Activated CD4-positive, CD25-positive, alpha-beta regulatory T cell treated with anti-CD3 and anti-CD28 coated beads, Interleukin-2, amount 50 U/mL, for 72 hours (primary cell): Measurements from ENCODE around the gene SHROOM3.
"Not testable (repeated sequence)": the region's sequence is repeated elsewhere in the genome, so short reads cannot be mapped to it uniquely, and the experiment has no call there.

Experiments used
- DNase-seq: peaks from one replicate; pipeline ENCODE4 v3.0.0; 2021

SHROOM3 gene

DNA sequence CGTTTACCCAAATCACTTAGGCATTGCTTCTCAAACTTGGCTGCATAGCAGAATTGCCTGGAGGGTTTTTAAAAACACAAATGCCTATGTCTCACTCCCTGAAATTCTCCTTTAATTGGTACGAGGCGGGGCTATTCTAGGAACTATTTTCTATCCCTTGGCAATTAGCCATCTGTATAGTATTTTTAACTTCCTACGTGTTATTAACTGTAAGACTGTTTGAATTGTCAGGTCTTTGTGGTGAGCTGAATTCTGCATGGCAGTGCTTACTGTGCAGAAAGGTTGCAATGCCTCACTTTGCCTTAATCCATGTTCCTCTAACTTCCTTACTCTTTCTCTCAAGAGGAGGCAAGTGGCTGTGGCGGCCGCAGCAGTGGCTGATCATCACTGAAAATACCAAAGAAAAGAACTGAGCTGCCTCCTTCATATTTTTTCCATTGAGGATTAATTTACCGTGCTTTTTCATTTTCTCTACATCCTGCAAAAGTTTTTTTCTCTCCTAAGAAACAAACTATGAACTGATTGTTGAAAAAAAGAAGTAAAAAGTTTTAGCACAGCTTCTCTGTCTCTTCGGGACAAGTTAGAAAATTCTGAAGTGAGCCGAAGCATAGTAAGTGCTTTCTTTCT lies at the start of gene SHROOM3:
TSS of gene SHROOM3 (plus strand) at position 329 of the 627 bp plus-strand sequence. CDS start 824 bp downstream, outside the sequence.
- no peak for DNase-seq

DNA sequence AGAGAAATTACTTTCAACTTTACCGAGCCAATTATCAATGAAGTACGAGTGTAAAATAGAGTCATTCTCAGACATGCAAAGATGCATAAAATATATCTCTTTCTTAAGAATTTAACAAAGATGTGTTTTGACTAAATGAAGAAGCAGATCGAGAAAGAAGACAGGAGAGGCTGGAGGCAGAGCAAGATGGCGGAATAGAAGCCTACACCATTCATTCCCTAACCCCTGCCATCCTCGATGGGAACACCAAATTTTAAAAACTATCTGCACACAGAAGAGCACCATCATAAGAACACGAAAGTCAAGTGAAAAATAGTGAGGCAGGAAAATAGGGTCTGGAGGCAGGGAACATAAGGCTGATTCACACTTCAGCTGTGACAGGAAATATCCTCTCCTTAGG lies 49.1 kb upstream of the SHROOM3 start:
- no peak for DNase-seq

DNA sequence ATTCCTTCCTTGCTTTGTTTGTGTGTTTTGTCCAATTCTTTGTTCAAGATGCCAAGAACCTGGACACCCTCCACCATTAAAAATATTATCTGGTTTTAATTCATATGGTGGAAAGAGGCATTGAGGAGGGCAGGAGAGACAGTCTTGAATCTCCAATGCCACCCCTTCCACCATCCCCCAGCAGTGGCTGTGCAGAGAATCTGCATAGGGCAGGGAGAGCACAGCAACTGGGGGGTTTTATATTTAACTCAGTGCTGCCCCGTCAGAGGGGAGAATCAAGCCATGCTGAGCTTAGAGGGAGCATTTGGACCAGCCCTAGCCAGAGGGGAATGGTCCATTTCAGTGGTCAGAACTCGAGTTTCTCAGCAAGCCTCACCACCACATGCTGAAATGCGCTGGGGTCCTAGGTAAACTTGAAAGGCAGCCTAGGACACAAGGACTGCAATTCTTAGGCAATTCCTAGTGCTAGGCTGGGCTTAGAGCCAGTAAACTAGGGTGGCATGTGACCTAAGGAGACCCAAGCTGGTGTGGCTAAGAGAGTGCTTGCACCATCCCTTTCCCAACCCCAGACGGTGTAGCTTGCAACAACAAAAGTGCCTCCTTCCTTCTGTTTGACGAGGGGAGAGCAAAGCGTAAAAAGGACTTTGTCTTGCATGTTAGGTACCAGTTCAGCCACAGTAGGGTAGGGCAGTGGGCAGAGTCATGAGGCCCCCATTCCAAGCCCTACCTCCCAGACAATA lies 48.3 kb upstream of the SHROOM3 start:
- DNase-seq, result no peak

DNA sequence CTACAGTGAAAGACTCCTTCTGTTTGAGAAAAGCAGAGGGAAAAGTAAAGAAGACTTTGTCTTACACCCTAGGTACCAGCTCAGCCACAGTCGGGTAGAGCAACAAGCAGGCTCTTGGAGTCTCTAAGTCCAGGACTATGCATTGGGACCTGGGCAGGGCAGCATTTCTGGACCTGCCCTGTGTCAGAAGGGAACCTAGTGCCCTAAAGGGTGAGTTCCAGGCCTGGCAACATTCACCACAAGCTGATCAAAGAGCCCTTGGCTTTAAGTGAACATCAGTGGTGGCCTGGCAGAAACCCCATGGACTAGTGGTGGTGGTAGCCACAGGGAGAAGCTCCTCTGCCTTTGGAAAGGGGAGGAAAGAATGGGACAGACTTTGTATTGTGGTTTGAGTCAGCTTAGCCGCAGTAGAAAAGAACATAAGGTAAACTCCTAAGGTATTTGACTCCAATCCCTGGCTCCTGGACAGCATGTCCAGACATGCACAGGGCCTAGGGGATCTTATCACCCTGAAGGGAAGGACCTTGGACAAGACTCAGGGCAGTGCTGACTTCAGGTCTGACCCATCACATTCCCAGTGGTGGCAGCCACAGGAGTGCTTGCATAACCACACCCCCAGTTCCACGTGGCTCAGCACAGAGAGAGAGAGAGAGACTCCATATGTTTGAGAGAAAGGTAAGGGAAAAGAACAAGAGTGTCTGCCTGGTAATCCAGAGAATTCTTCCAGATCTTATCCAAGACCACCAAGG lies 46.7 kb upstream of the SHROOM3 start:
- DNase-seq, result no peak

DNA sequence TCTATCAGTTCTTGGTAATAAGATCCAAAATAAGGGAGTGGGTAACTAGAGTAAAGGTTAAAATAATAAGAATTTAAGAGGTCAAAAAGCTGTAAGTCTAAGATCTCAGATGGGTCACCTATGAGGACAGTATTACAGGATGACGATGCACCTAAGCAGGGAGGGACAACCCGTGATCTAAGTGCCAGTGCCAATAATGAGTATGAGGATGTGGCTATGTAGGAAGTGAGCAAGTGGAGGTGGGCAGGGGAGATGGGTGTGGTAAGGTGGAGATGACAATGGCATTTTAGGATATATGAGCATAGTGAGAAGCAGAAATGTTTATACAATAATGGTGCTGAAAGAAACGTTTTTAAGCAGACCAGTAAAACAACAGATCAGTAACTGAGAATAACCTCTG lies 33.4 kb upstream of the SHROOM3 start:
- DNase-seq, result no peak

DNA sequence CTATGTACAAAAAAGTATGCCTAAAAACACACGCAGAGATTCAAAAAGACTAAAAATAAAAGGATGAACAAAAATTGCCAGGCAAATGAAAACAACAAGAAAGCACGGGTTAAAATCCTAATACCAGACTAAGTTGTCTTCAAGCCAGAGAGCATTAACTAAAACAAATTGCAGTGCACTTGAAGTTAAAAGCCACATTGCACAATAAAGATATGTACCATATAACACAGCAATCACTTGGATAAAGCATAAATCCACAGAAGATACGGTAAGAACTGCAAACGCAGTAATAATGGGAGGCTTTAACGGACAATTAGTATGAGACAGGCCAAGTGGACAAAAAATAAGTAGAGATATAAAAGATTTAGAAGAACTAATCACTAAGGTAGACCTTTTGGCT lies 28.9 kb upstream of the SHROOM3 start:
- DNase-seq, result no peak

DNA sequence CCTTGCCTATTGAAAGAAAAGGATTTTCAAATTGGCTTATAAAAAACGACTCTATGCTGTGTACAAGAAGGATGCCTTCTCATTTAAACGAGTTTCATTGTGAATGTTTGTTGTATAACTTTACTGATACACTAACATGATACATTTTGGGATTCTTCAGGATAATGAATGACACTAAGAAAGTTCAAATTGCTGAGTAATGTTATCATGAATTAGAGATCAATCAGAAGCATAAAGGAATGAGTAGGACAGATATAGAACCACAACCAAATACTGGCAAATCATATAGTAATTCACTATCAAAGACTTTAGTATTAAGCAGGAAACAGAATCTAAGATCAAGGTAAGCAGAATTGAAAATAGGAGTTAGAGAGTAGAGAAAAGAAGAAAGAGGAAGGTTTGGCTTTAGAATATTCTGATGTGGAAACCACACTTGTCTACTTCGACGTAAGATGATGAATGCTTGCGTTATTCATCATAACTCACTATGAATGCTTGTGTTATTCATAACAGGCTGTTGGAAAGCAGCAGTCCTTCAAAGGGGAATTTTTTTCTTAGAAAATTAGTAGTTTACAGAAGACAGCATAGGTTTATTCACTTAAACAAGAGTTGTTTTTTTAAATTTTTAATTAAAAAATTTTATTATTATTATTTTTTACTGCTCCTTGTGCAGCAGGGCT lies 27.4 kb upstream of the SHROOM3 start:
- no peak for DNase-seq

DNA sequence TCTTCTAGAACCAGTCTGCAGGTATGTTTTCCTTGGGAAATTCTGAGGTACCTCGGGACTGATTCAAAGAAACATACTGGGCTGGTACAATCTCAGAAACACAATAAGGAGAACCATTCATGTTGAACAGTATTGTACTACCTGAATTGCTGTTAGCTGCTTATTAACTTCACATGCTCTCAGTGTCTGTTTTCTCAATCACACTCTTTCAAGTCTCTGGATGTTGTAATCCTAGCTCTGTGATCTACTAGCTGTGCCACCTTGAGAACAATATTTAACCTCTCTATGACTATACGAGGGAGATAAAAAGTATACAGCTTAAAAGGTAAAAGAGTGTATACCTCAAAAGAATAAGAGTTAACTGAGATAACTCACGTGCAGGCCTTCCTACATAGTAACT lies 24.4 kb upstream of the SHROOM3 start:
- DNase-seq, result no peak

DNA sequence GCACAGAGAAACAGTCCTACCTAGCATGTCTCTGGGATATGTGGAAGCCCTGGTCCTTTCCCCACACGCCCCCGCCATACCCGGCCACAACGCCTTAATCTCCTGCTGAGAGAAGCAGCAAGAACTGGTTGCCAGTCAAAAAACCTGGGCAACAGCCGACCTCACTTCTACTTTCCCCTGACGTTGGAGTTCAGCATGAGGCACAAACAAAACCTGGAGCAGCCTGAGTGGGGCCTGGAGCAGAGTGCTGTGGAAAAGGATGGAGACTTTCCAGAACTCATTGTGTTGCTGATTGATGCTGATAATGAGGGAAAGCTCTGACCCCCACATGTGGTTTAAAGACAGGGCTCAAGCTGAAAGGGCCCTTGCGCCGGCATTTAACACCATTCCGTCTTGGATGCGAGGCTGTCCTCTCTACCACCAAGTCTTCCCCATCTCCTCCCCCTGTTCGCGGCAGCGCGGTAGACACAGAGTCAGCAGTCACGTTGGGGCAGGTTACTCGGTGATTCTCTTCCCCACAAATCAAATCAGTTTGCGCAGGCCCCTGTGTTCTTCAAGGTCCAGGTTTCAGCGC lies 14.8 kb upstream of the SHROOM3 start:
- DNase-seq, result no peak

DNA sequence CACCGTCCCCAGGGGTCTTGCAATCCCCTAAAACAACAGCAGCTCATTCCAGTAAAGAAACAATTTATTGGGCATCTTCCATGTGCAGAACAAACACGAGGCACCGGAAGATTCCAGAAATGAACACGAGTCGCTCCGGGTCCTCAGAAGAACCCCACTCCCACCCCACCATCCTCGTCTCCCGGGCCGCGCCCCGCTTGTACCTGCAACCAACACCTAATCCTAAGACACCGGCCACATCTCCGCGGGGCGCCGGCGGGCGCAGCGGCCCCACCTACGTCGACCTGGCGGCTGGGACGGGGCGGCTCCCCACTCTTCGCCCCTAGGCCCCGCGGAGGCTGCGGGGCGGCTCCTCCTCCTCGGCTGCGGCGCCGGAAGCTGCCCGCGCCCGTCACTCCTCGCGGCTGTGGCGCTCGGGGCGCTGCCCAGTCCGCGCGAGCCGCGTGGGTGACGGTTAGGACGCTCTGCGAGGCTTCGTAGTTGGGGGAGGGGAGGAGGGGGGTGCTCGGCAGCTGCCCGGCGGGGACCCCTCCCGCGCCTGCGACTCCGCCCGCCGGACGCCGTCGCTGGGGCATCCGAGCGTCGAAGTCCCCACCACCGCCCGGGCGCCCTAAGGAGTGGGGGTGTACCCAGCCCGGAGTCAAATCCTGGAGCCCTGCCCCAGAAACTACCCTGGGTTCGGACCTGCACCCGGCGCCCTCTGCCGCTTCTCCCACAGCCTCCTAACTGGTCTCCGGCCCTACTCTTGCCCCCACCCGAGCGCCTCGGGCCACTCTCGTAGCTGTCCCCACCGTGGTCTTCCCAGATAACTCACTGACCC lies 14.1 kb upstream of the SHROOM3 start, which contains the start of gene CCDC158:
TSS of gene CCDC158 (minus strand) at position 380 of the 820 bp plus-strand sequence. CDS start 17,934 bp downstream, outside the sequence.
- DNase-seq, result no peak

DNA sequence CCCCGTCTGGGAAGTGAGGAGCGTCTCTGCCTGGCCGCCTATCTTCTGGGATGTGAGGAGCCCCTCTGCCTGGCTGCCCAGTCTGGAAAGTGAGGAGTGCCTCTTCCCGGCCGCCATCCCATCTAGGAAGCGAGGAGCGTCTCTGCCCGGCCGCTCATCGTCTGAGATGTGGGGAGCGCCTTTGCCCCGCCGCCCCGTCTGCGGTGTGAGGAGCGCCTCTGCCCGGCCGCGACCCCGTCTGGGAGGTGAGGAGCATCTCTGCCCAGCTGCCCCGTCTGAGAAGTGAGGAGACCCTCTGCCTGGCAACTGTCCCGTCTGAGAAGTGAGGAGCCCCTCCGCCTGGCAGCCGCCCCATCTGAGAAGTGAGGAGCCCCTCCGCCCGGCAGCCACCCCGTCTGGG lies 11.9 kb upstream of the SHROOM3 start:
- DNase-seq, result not testable (repeated sequence)

DNA sequence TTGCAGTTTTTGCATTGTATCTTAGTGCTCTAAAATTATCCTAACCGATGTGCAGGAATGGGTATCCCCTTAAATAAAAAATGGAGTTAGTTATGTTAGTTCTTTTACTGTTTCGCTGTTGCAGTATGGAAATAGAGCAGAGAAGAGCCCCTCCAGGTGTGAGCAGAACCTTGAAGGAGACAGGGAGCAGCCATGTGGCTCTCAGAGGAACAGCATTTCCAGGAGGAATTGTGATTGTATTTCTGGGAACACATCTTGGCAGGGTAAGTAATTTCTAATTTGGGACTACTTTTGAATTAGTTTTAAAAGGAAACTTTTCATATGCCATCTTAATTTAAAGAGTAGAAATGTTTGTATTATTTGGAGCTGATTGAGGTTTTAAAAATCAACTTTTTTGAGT lies 8.8 kb upstream of the SHROOM3 start:
- DNase-seq, result no peak

DNA sequence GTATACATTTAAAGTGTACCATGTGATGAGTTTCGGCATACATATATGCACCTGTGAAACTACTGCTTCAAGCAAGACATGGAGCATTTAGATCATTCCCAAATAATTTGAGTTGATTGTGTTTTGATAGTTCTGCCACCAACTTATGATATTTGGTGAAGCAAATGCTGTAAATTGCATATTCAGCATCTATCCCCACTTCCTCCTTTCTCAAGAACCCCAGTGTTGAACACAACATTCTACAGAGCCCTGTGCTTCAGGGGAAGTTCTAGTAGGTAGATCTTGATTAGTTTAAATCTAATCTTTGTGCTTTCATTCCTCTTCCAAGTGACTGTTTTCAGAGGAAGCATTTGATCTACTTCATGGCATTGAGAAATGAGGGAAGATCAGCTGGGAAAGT lies 5.4 kb upstream of the SHROOM3 start:
- DNase-seq, result no peak

DNA sequence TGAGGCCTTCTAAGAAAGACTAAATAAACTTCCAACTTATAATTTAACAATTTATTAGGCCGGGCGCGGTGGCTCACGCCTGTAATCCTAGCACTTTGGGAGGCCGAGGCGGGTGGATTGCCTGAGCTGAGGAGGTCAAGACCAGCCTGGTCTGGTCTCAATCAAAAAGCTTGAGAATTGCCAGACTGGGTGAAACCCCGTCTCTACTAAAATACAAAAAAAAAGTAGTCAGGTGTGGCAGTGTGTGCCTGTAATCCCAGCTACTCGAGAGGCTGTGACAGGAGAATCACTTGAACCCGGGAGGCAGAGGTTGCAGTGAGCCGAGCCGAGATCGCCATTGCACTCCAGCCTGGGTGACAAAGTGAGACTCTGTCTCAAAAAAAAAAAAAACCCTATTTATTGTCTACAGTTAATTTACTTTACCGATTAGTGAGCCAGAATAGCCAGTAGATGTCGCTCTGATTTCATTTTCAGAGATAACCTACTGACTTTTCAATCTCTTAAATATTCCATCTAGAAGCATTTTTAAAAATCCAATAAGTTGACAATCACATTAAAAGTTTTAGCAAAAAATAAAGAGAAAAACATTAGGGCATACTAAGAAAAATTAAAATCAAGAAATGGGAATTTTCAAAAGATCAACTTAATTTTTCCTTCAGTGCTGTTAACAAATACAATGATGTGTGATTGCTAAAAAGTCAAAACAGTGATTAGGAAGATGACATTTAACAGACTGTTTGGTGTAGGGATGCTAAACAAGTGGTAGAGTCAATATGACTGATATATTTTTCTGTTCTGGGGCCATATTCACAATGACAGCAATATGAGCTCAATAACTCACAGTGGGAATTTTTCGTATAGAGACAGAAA lies 4.3 kb upstream of the SHROOM3 start:
- DNase-seq, result no peak

DNA sequence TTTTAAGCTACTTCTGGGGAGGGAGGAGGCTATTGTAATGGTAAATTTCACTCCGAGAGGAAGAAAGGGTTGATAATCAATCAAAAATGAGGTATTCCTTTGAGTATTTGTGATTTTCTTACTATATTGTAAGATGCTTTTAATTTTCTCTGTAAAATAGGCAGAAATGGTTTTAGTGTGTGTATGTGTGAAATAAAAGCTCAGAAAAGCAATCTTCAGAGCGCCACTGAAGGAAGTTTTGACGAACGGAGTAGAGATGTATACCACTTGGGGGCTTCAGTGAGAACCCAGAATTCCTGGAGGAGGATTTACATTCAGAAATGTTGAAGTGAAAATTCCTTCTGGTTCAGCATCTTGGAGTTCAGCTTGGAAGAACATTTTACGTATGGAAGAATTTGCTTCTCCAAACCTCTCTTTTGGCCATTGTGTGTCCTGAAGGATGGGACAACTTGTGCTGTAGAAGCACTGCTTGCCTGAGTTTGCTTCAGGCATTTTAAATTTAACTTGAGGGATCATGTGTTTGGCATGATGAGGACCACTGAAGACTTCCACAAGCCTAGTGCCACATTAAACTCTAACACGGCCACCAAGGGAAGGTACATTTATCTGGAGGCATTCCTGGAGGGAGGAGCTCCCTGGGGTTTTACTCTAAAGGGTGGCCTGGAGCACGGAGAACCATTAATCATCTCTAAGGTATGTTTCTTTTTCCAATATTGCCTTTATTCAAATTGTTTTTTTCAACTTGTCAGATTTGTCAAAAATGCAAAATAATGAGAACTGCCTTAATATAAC lies 695 bp downstream of the SHROOM3 start:
- DNase-seq, result no peak

DNA sequence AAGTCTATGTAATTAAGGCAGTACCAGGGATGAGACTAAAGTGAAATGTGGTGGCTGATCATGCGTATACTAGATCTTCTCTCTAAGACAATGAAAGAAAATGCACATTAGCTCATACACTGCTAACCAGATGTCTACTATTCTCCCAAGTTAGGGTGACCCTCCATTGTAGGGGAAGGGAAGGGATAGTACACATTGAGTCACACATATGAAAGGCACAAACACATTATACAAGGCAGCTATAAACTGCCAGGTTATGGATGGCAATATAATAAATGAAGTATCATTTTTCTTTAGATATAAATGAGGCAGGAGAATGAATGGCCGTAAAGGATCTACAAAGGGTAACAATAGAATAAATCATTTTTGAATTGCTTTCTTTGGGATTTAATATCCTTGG lies 4.5 kb downstream of the SHROOM3 start:
- no peak for DNase-seq

DNA sequence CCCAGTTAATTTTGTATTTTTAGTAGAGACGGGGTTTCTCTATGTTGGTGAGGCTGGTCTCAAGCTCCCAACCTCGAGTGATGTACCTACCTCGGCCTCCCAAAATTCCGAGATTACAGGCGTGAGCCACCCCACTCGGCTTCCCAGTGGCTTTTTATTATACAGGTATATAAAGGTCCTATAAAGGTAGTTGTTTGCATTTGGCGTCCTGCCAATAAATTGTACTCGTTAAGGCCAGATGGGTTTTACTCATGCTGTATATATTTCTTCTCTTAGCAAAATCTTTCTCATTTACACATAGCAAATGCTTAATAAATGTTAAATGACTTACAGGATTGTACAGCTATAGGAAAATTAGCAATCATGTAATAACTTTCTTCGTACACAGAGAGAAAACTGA lies 6.9 kb downstream of the SHROOM3 start:
- no peak for DNase-seq

DNA sequence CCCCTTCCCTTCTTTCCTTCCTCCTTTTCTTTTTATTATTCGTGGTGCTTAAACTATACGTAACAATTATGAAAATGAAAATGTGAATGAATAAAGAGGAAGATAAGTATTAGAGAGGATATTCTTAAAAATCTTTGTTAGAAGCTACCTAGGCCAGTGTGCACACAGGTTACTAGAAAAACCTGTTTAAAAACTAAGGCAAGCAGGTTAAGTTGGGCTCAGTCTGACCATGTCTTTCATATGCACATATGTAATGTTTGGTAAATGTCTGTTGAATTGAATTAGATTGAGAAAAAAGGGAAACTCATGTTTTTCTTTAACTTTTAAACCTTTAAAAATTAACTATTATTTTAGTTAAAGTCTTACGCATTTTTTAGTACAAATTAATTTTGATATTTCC lies 7.8 kb downstream of the SHROOM3 start:
- DNase-seq, result no peak

DNA sequence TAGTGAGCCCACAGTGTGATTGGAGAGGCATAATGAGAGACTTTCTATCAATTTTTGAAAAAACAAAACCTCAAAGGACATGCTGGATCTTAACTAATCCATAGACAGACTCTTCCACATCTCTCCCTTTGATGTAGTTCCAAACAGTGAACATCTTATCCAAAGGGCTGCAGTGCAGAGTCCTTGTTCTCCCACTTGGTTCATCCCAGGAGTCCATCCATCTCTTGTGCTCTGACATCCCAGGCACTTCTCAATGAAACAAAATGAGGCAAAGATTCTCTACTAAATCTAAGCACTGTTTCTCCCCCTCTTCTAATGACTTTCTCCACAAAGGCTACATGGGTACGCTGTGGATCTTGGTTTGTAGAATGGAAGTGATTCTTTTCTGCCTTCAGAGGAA lies 8.3 kb downstream of the SHROOM3 start:
- no peak for DNase-seq

DNA sequence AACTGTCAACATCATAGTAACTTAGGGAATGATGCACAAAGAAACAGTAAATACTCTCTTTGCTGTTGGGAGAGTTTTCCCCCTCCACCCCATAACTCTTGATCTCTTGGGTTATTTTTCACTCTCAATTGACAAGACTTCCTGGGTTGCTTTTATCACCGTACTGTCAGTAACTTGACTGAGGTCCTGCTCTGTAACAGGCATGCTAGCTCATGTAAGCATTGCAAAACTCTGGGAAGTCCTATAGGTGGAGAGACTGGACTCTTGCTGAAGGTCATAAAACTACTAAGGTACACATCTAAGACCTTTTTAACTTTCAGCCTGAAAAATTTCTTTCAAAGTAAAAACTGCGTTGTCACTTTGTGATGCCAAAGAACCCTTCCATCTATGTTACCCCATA lies 10.9 kb downstream of the SHROOM3 start:
- no peak for DNase-seq
